HG02763 (cell line): ENCODE measurements around the gene MTM1.
A peak's percentile ranks its signal among the peaks of the same experiment; 100 is the strongest.

ENCODE experiments used
- ATAC-seq: cut with Tn5 transposase; IDR thresholded peaks from one replicate; pipeline ENCODE4 v1.9.1; 2021; ENCODE audit warnings: mild to moderate bottlenecking, moderate library complexity; ENCODE audit not compliant: unreplicated experiment

Gene MTM1

GRCh38 chrX:150602296-150602695 is 33.9 kb downstream of the MTM1 start:
- no peak for ATAC-seq

GRCh38 chrX:150602743-150603142 is 34.3 kb downstream of the MTM1 start:
- ATAC-seq, result no peak

- no peak for ATAC-seq
These were observed 37.2 kb downstream of the MTM1 start for GRCh38 chrX:150605603-150606002.

- no peak for ATAC-seq
These were observed 38.8 kb downstream of the MTM1 start for GRCh38 chrX:150607201-150607600.

- ATAC-seq, result no peak
These were observed 41.6 kb downstream of the MTM1 start for GRCh38 chrX:150610043-150610442.

GRCh38 chrX:150610446-150610845 is 42.0 kb downstream of the MTM1 start:
- ATAC-seq, result no peak

- ATAC-seq, result no peak
These were observed 46.9 kb downstream of the MTM1 start for GRCh38 chrX:150615356-150615755.

GRCh38 chrX:150616179-150616862 is 47.9 kb downstream of the MTM1 start:
- ATAC-seq, result no peak

- no peak for ATAC-seq
These were observed 48.4 kb downstream of the MTM1 start for GRCh38 chrX:150616863-150617198.

GRCh38 chrX:150621652-150622051 is 53.2 kb downstream of the MTM1 start:
- no peak for ATAC-seq

- no peak for ATAC-seq
These were observed 55.2 kb downstream of the MTM1 start for GRCh38 chrX:150623583-150623982.

- no peak for ATAC-seq
These were observed 56.7 kb downstream of the MTM1 start for GRCh38 chrX:150625097-150625496.

GRCh38 chrX:150625875-150626274 is 57.5 kb downstream of the MTM1 start:
- ATAC-seq, result no peak

- no peak for ATAC-seq
These were observed 59.5 kb downstream of the MTM1 start for GRCh38 chrX:150627957-150628356.

- peak; percentile 67 for ATAC-seq
These were observed 67.5 kb downstream of the MTM1 start for GRCh38 chrX:150635952-150636351.

- ATAC-seq, result no peak
These were observed 74.0 kb downstream of the MTM1 start for GRCh38 chrX:150642423-150642822.

GRCh38 chrX:150643271-150643670 is 74.8 kb downstream of the MTM1 start:
- no peak for ATAC-seq

GRCh38 chrX:150643958-150644357 is 75.5 kb downstream of the MTM1 start:
- ATAC-seq, result no peak

GRCh38 chrX:150644422-150644821 is 76.0 kb downstream of the MTM1 start:
- no peak for ATAC-seq

GRCh38 chrX:150647331-150647730 is 78.9 kb downstream of the MTM1 start:
- ATAC-seq, result no peak

- no peak for ATAC-seq
These were observed 80.0 kb downstream of the MTM1 start for GRCh38 chrX:150648296-150648940.

GRCh38 chrX:150649096-150649870 is 80.9 kb downstream of the MTM1 start:
- no peak for ATAC-seq
